PC-3 (cell line): ENCODE data around the gene ST8SIA3. TPM values are rescaled to one million over a fixed set of nuclear protein-coding genes. Genes with fewer than 3 reads are reported as not detected.

Experiments used
- ATAC-seq: fragments of 200-7000 bp; cut with Tn5 transposase; 2 replicates; pipeline ENCODE4 v1.9.1; 2020; ENCODE audit warnings: mild to moderate bottlenecking, moderate library complexity
- BruUV-seq: library from RNA; stranded (reverse); fragments of 400-500 nt; replicated peaks from 2 replicates; lab custom pipeline; 2021; lab: Mats Ljungman, UMichigan
- CTCF ChIA-PET: fragments of 300-600 bp; sonication (Branson Sonifier 250); formaldehyde crosslinking; loops from one replicate; lab custom pipeline; 2022; ENCODE audit warnings: antibody characterized with exemption; lab: Charles Lee
- POLR2A ChIA-PET: fragments of 300-600 bp; sonication (Branson Sonifier 250); formaldehyde crosslinking; loops from one replicate; lab custom pipeline; 2022; ENCODE audit warnings: antibody characterized with exemption; ENCODE audit not compliant: unreplicated experiment; lab: Charles Lee
- DNase-seq: peaks from one replicate; pipeline ENCODE4 v3.0.0-alpha.2; 2015
- H2AFZ ChIP-seq: fragments of 300-600 bp; sonication (generic); 2 replicates; pipeline ENCODE4 v1.6.0; 2016; ENCODE audit warnings: antibody characterized with exemption, low read length
- H3F3A ChIP-seq: fragments of 300-600 bp; sonication (generic); one replicate; pipeline ENCODE4 v1.6.0; 2017; ENCODE audit warnings: antibody characterized with exemption, low read length, control low read depth, mild to moderate bottlenecking; ENCODE audit not compliant: unreplicated experiment
- H3K27ac ChIP-seq: fragments of 300-600 bp; sonication (generic); 2 replicates; pipeline ENCODE4 v1.5.1; 2016; ENCODE audit warnings: mild to moderate bottlenecking, low read length
- H3K27me3 ChIP-seq: fragments of 300-600 bp; sonication (generic); 2 replicates; pipeline ENCODE4 v1.6.1; 2016; ENCODE audit warnings: low read length, mixed read lengths
- H3K36me3 ChIP-seq: fragments of 300-600 bp; sonication (generic); 2 replicates; pipeline ENCODE4 v1.6.1; 2016; ENCODE audit warnings: low read depth, mixed run types, low read length, mixed read lengths
- H3K4me1 ChIP-seq: fragments of 300-600 bp; sonication (generic); 2 replicates; pipeline ENCODE4 v1.5.1; 2016; ENCODE audit warnings: low read length; ENCODE audit not compliant: insufficient read depth
- H3K4me2 ChIP-seq: fragments of 300-600 bp; sonication (generic); 2 replicates; pipeline ENCODE4 v1.6.0; 2016; ENCODE audit warnings: low read length
- H3K4me3 ChIP-seq: fragments of 300-600 bp; sonication (generic); 2 replicates; pipeline ENCODE4 v1.5.1; 2016; ENCODE audit warnings: mild to moderate bottlenecking, low read length, mixed read lengths
- H3K79me2 ChIP-seq: fragments of 300-600 bp; sonication (generic); 2 replicates; pipeline ENCODE4 v1.6.1; 2017; ENCODE audit warnings: low read length, mixed read lengths
- H3K9ac ChIP-seq: fragments of 300-600 bp; sonication (generic); 2 replicates; pipeline ENCODE4 v1.6.0; 2016; ENCODE audit warnings: mild to moderate bottlenecking, low read length
- H3K9me2 ChIP-seq: fragments of 300-600 bp; sonication (generic); replicated peaks from 2 replicates; pipeline ENCODE4 v1.6.1; 2016; ENCODE audit warnings: mixed run types, low read length, mixed read lengths
- H3K9me3 ChIP-seq: fragments of 300-600 bp; sonication (generic); 2 replicates; pipeline ENCODE4 v1.6.1; 2016; ENCODE audit warnings: low read length, mixed read lengths
- H4K20me1 ChIP-seq: fragments of 300-600 bp; sonication (generic); 2 replicates; pipeline ENCODE4 v1.6.1; 2016; ENCODE audit warnings: low read length, mixed read lengths
- EZH2 ChIP-seq: fragments of 300-600 bp; sonication (generic); IDR thresholded peaks from one replicate; pipeline ENCODE4 v1.6.1; 2017; ENCODE audit warnings: antibody characterized with exemption, mild to moderate bottlenecking, low read length; ENCODE audit not compliant: unreplicated experiment
- EZH2phosphoT487 ChIP-seq: fragments of 300-600 bp; sonication (generic); IDR thresholded peaks from 2 replicates; pipeline ENCODE4 v1.6.1; 2018; ENCODE audit warnings: mild to moderate bottlenecking, antibody characterized with exemption, low read length, borderline replicate concordance
- intact Hi-C: fragments of 100-400 bp; cut with micrococcal nuclease; formaldehyde crosslinking; loops from 2 replicates; pipeline ENCODE4 v1.9.0; 2023
- total RNA-seq: library from RNA; depleted of rRNA; stranded (reverse); fragments of >200 nt; gene quantifications from 2 replicates; pipeline ENCODE4 v1.2.3, GENCODE V29; 2014
- TF ChIP-seq, protein P1 (sequence below): fragments of 300-600 bp; sonication (generic); conservative IDR thresholded peaks from 2 replicates; pipeline ENCODE4 v1.5.1; 2017; ENCODE audit warnings: antibody characterized with exemption, low read depth, mild to moderate bottlenecking, low read length

The ST8SIA3 gene
- total RNA-seq, 1 experiment from 2014 or later, result not detected

DNA sequence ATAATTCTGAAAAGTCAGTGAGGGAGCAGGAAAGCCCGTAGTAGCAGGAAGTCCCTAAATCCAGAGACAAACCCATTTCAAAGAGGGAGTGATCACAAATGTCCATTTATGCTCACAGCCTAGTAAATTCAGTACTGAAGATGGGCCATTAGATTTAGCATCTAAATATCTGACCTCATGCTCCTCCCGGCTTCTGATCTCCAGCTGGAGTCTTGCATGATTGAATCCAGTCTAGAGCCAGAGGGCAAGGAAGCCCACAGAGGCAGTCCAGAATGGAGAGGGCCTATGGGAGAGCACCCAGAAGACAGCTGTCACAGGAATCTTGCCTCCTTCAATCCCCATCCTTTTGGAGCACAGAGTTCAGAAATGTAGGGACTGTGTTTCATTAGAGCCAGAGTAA is 16.0 kb upstream of the ST8SIA3 start:
- H3K4me3 ChIP-seq, result no peak overlapping the region
- H3K9me3 ChIP-seq, result no peaks in the 10 kb centered on the region
- intact Hi-C loops, result no loop called here
- H3K4me2 ChIP-seq, result no peak overlapping the region
- H3K27ac ChIP-seq, result no peak overlapping the region
- TF ChIP-seq EZH2, result no peak
- no peak for TF ChIP-seq EZH2phosphoT487
- TF ChIP-seq, protein P1, sequence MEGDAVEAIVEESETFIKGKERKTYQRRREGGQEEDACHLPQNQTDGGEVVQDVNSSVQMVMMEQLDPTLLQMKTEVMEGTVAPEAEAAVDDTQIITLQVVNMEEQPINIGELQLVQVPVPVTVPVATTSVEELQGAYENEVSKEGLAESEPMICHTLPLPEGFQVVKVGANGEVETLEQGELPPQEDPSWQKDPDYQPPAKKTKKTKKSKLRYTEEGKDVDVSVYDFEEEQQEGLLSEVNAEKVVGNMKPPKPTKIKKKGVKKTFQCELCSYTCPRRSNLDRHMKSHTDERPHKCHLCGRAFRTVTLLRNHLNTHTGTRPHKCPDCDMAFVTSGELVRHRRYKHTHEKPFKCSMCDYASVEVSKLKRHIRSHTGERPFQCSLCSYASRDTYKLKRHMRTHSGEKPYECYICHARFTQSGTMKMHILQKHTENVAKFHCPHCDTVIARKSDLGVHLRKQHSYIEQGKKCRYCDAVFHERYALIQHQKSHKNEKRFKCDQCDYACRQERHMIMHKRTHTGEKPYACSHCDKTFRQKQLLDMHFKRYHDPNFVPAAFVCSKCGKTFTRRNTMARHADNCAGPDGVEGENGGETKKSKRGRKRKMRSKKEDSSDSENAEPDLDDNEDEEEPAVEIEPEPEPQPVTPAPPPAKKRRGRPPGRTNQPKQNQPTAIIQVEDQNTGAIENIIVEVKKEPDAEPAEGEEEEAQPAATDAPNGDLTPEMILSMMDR, result no peak
- no peaks in the 10 kb centered on the region for H3K4me1 ChIP-seq
- no peaks in the 10 kb centered on the region for H3K79me2 ChIP-seq
- H4K20me1 ChIP-seq, result no peaks in the 10 kb centered on the region
- H3K9me2 ChIP-seq, result no peaks in the 10 kb centered on the region
- ATAC-seq (no peak), DNase-seq (no peak)
- no peaks in the 10 kb centered on the region for H3F3A ChIP-seq
- POLR2A ChIA-PET, result no interaction called here
- no peak overlapping the region for H3K9ac ChIP-seq
- H2AFZ ChIP-seq, result no peak overlapping the region
- no peaks in the 10 kb centered on the region for H3K36me3 ChIP-seq
- BruUV-seq, result no TSS peak
- H3K27me3 ChIP-seq, result peaks cover 81% of the 10 kb centered on the region
- CTCF ChIA-PET, result no interaction called here

DNA sequence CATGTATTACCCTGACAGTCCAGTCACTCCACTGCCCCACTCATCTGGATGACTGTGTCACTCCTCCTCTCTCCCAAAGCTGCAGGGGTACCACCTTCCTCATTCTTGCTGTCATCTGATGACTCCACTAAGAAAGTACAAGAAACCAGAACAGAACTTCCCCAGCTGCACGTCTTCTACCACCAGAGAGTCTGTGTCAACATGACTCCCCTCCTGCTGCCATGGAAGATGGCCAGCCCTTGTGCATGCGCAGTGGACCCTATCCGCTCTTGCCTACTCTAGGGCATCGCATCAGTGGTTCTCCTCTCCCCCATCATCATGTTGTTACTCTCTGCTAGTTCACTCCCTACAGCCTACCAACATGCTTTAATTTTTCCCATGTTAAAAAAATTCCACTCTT is 14.5 kb upstream of the ST8SIA3 start:
- H3K4me1 ChIP-seq, result no peaks in the 10 kb centered on the region
- no peak overlapping the region for H3K27ac ChIP-seq
- no peaks in the 10 kb centered on the region for H4K20me1 ChIP-seq
- H3K79me2 ChIP-seq, result no peaks in the 10 kb centered on the region
- H3K9me2 ChIP-seq, result no peaks in the 10 kb centered on the region
- H3K4me3 ChIP-seq, result no peak overlapping the region
- intact Hi-C loops, result no loop called here
- POLR2A ChIA-PET, result no interaction called here
- no TSS peak for BruUV-seq
- ATAC-seq, result no peak
- peaks cover 90% of the 10 kb centered on the region for H3K27me3 ChIP-seq
- H2AFZ ChIP-seq, result no peak overlapping the region
- H3K9me3 ChIP-seq, result no peaks in the 10 kb centered on the region
- H3K4me2 ChIP-seq, result no peak overlapping the region
- H3F3A ChIP-seq, result no peaks in the 10 kb centered on the region
- TF ChIP-seq, protein P1, result no peak
- no peak for TF ChIP-seq EZH2
- no peak for TF ChIP-seq EZH2phosphoT487
- CTCF ChIA-PET, result no interaction called here
- no peaks in the 10 kb centered on the region for H3K36me3 ChIP-seq
- no peak overlapping the region for H3K9ac ChIP-seq
- no peak for DNase-seq

DNA sequence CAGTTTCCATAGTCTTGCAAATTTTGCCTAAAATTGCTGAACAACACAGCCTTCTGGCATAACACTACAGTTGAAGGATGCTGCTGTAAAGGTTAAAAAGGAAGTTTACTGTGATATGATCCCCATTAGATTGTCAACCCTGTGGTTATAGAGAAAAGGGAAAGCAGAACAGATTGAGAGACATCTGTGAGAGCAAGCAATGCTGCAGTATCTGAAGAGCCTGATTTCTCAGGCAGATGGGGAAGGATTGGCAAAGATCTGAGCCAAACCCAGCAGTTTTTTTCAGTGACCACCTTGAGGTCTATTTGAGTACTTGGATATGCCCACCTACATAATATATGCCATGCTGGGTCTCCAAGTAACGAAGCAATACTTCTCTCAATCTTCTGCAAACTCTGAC is 8.5 kb upstream of the ST8SIA3 start:
- Histone ChIP-seq H4K20me1 (no peaks in the 10 kb centered on the region), H3K79me2 (no peaks in the 10 kb centered on the region), H3K36me3 (no peaks in the 10 kb centered on the region), H2AFZ (no peak overlapping the region), H3K27me3 (peaks cover 91% of the 10 kb centered on the region), H3K27ac (no peak overlapping the region), H3K4me1 (no peaks in the 10 kb centered on the region), H3K9me3 (no peaks in the 10 kb centered on the region), H3K4me3 (no peak overlapping the region), H3F3A (no peaks in the 10 kb centered on the region), H3K9me2 (no peaks in the 10 kb centered on the region), H3K9ac (no peak overlapping the region), H3K4me2 (no peak overlapping the region)
- intact Hi-C loops, result no loop called here
- no peak for DNase-seq
- ChIA-PET POLR2A (no interaction called here), CTCF (no interaction called here)
- no TSS peak for BruUV-seq
- no peak for ATAC-seq
- TF ChIP-seq, protein P1, result no peak
- no peak for TF ChIP-seq EZH2
- TF ChIP-seq EZH2phosphoT487, result no peak
